ENCODE measurements around the gene KIAA0753. TPM values are rescaled to one million over a fixed set of nuclear protein-coding genes. Genes with fewer than 3 reads are reported as not detected.

KIAA0753 gene
- total RNA-seq, 1 experiment from 2014 or later: 13.0 TPM

DNA sequence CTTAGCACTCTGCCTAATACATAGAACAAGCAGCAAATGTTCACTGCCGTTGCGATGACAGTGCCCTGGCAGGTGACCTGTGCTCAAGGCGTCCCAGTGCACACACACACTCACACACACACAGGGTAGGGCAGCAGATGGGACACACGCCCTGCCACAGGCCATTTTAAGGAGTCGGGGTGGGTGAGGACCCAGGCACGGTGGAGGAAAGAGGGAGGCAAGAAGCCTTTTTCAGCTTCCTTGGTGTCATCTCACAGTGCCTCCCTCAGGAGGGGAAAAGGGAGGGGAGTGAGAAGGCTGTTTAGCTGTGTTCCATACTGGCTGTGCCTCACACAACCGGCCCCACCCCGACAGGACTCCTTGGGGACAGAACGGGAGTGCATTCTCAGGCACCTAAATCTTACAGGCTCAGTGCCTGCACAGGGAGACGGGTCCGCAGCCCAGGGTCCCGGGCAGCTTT is 85.6 kb downstream of the KIAA0753 start:
- DNase-seq (ENCODE audit: low read depth, low spot score) (no peak), ATAC-seq (peak; percentile 23; the same call in 1 of the 2 replicates)
- ChIA-PET CTCF (no interaction called here), POLR2A (no interaction called here)
- Histone ChIP-seq H3K4me1 (ENCODE audit: control insufficient read depth, insufficient read depth, low read length) (no peaks in the 10 kb centered on the region; the same call in 1 of the 2 replicates), H3K4me3 (ENCODE audit: low read depth in 2 of 2, low read length in 2 of 2) (no peak overlapping the region), H3K27me3 (ENCODE audit: control insufficient read depth, insufficient read depth, low read length) (peaks cover 6% of the 10 kb centered on the region), H3K27ac (ENCODE audit: low read length) (no peak overlapping the region), H3K36me3 (ENCODE audit: control insufficient read depth, insufficient read depth, low read length) (no peaks in the 10 kb centered on the region), H3K9me3 (ENCODE audit: control insufficient read depth, insufficient read depth, low read depth, low read length) (no peaks in the 10 kb centered on the region)
- intact Hi-C loops (cut with micrococcal nuclease; ENCODE audit: unreplicated experiment) (no loop called here), in situ Hi-C loops (cut with HindIII; ENCODE audit: low pct_unique_long_range_greater_than_20kb, low sequenced_read_pairs) (no loop called here)
- BruUV-seq (replicated peaks): no TSS peak
- TF ChIP-seq POLR2AphosphoS5 (IDR thresholded peaks at IDR 0.05; ENCODE audit: low read depth, low read length): no peak
- no peak for TF ChIP-seq TCF7L2 (IDR thresholded peaks at IDR 0.05; ENCODE audit: low read depth, low read length)
- no peak for TF ChIP-seq SIN3A (IDR thresholded peaks at IDR 0.05; ENCODE audit: borderline replicate concordance, insufficient read depth, low read depth, low read length)
- TF ChIP-seq, protein P1, sequence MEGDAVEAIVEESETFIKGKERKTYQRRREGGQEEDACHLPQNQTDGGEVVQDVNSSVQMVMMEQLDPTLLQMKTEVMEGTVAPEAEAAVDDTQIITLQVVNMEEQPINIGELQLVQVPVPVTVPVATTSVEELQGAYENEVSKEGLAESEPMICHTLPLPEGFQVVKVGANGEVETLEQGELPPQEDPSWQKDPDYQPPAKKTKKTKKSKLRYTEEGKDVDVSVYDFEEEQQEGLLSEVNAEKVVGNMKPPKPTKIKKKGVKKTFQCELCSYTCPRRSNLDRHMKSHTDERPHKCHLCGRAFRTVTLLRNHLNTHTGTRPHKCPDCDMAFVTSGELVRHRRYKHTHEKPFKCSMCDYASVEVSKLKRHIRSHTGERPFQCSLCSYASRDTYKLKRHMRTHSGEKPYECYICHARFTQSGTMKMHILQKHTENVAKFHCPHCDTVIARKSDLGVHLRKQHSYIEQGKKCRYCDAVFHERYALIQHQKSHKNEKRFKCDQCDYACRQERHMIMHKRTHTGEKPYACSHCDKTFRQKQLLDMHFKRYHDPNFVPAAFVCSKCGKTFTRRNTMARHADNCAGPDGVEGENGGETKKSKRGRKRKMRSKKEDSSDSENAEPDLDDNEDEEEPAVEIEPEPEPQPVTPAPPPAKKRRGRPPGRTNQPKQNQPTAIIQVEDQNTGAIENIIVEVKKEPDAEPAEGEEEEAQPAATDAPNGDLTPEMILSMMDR (IDR thresholded peaks at IDR 0.05): no peak
- TF ChIP-seq, protein P2, sequence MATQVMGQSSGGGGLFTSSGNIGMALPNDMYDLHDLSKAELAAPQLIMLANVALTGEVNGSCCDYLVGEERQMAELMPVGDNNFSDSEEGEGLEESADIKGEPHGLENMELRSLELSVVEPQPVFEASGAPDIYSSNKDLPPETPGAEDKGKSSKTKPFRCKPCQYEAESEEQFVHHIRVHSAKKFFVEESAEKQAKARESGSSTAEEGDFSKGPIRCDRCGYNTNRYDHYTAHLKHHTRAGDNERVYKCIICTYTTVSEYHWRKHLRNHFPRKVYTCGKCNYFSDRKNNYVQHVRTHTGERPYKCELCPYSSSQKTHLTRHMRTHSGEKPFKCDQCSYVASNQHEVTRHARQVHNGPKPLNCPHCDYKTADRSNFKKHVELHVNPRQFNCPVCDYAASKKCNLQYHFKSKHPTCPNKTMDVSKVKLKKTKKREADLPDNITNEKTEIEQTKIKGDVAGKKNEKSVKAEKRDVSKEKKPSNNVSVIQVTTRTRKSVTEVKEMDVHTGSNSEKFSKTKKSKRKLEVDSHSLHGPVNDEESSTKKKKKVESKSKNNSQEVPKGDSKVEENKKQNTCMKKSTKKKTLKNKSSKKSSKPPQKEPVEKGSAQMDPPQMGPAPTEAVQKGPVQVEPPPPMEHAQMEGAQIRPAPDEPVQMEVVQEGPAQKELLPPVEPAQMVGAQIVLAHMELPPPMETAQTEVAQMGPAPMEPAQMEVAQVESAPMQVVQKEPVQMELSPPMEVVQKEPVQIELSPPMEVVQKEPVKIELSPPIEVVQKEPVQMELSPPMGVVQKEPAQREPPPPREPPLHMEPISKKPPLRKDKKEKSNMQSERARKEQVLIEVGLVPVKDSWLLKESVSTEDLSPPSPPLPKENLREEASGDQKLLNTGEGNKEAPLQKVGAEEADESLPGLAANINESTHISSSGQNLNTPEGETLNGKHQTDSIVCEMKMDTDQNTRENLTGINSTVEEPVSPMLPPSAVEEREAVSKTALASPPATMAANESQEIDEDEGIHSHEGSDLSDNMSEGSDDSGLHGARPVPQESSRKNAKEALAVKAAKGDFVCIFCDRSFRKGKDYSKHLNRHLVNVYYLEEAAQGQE (IDR thresholded peaks at IDR 0.05; ENCODE audit: insufficient read depth in 1 of 2, low read depth in 2 of 2, low read length in 1 of 2): no peak

DNA sequence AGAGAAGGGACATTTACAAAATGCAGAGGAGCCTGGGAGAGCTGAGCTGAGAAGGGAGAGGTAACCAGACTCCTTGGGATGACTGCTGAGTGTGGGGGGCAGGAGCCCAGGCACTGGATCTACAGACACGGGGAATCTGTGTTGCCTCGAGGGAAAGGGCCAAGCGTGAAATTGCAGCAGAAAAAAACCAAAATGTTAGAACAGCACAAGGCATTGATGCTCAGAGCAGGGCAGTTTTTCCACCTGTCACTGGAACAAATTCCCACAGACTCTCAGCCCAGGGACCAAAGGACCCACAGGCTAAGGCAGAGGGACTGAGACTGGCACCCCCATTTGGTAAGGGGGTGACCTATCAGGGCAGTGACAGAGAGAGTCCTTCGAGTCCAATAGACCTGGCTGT is 86.2 kb downstream of the KIAA0753 start:
- DNase-seq (ENCODE audit: low read depth, low spot score) (no peak), ATAC-seq (no peak)
- Histone ChIP-seq H3K9me3 (ENCODE audit: control insufficient read depth, insufficient read depth, low read depth, low read length) (no peaks in the 10 kb centered on the region), H3K4me1 (ENCODE audit: control insufficient read depth, insufficient read depth, low read length) (no peaks in the 10 kb centered on the region; the same call in 1 of the 2 replicates), H3K4me3 (ENCODE audit: low read depth in 2 of 2, low read length in 2 of 2) (no peak overlapping the region), H3K27me3 (ENCODE audit: control insufficient read depth, insufficient read depth, low read length) (peaks cover 6% of the 10 kb centered on the region), H3K36me3 (ENCODE audit: control insufficient read depth, insufficient read depth, low read length) (no peaks in the 10 kb centered on the region), H3K27ac (ENCODE audit: low read length) (no peak overlapping the region)
- ChIA-PET POLR2A (no interaction called here), CTCF (no interaction called here)
- intact Hi-C loops (cut with micrococcal nuclease; ENCODE audit: unreplicated experiment) (no loop called here), in situ Hi-C loops (cut with HindIII; ENCODE audit: low pct_unique_long_range_greater_than_20kb, low sequenced_read_pairs) (no loop called here)
- TF ChIP-seq, protein P2 (IDR thresholded peaks at IDR 0.05; ENCODE audit: insufficient read depth in 1 of 2, low read depth in 2 of 2, low read length in 1 of 2): no peak
- no peak for TF ChIP-seq TCF7L2 (IDR thresholded peaks at IDR 0.05; ENCODE audit: low read depth, low read length)
- TF ChIP-seq POLR2AphosphoS5 (IDR thresholded peaks at IDR 0.05; ENCODE audit: low read depth, low read length): no peak
- BruUV-seq (replicated peaks): no TSS peak

Measured in Panc1 (cell line).